Central memory CD8-positive, alpha-beta T cell (primary cell): ENCODE results near the gene ZNF774.

Experiments used
- ATAC-seq: fragments of 150-1000 bp; cut with Tn5 transposase; replicated peaks from 2 replicates; pipeline ENCODE4 v1.10.0; 2022; ENCODE audit warnings: mild to moderate bottlenecking, moderate FRiP score, moderate number of reproducible peaks; ENCODE audit not compliant: poor library complexity, severe bottlenecking; ENCODE audit errors: extremely low read depth
- DNase-seq, 2 donors: peaks; one replicate each; pipeline ENCODE4 v3.0.0; 2021; ENCODE audit warnings: low spot score in 2 of 2
- H3K27ac Mint-ChIP-seq: one replicate; pipeline ENCODE4 v1.8.0; 2022; ENCODE audit warnings: low read depth, mild to moderate bottlenecking, moderate library complexity, mixed read lengths
- H3K27me3 Mint-ChIP-seq: one replicate; pipeline ENCODE4 v1.8.0; 2022; ENCODE audit warnings: mixed read lengths
- H3K36me3 Mint-ChIP-seq: one replicate; pipeline ENCODE4 v1.8.0; 2022; ENCODE audit warnings: mild to moderate bottlenecking, moderate library complexity, mixed read lengths; ENCODE audit not compliant: insufficient read depth
- H3K4me1 Mint-ChIP-seq: one replicate; pipeline ENCODE4 v1.8.0; 2022; ENCODE audit warnings: mixed read lengths
- H3K4me3 Mint-ChIP-seq: one replicate; pipeline ENCODE4 v1.8.0; 2022; ENCODE audit warnings: mild to moderate bottlenecking, moderate library complexity, mixed read lengths
- H3K9me3 Mint-ChIP-seq: one replicate; pipeline ENCODE4 v1.8.0; 2022; ENCODE audit warnings: mixed read lengths

ZNF774 gene

DNA sequence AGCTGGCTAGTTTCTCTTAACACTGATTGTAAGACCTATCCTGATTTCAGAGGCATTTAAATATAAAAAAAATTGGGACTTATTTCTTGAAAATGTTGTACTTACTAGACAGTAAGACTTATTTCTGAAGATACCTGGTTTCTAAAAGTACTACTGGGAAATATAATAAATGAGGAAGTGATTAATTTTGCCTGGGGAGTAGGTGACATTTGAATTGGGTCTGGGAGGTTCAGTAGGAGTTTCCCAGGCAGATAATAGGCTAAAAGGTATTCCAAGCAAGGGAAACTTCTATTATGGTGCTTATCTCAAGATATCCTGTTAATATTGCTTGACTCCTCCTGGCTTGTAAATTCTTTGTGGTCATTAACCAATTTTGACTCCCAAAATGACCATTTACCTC is 29.4 kb downstream of the ZNF774 start:
- DNase-seq (no peak), ATAC-seq (no peak)
- no peak overlapping the region for H3K27ac Mint-ChIP-seq
- peaks cover 24% of the 10 kb centered on the region for H3K4me1 Mint-ChIP-seq
- H3K36me3 Mint-ChIP-seq, result no peaks in the 10 kb centered on the region
- H3K9me3 Mint-ChIP-seq, result no peaks in the 10 kb centered on the region
- no peak overlapping the region for H3K4me3 Mint-ChIP-seq
- H3K27me3 Mint-ChIP-seq, result no peaks in the 10 kb centered on the region

GRCh38 chr15:90382320-90382719 is 30.2 kb downstream of the ZNF774 start:
- no peak overlapping the region for H3K4me3 Mint-ChIP-seq
- peaks cover 16% of the 10 kb centered on the region for H3K4me1 Mint-ChIP-seq
- no peaks in the 10 kb centered on the region for H3K27me3 Mint-ChIP-seq
- ATAC-seq (no peak), DNase-seq (no peak)
- no peaks in the 10 kb centered on the region for H3K36me3 Mint-ChIP-seq
- H3K27ac Mint-ChIP-seq, result no peak overlapping the region
- no peaks in the 10 kb centered on the region for H3K9me3 Mint-ChIP-seq

- Mint-ChIP-seq H3K27me3 (no peaks in the 10 kb centered on the region), H3K9me3 (no peaks in the 10 kb centered on the region), H3K4me1 (peaks cover 31% of the 10 kb centered on the region), H3K27ac (no peak overlapping the region), H3K4me3 (no peak overlapping the region), H3K36me3 (peaks cover 16% of the 10 kb centered on the region)
- DNase-seq (no peak), ATAC-seq (no peak)
These were observed 34.1 kb downstream of the ZNF774 start for GRCh38 chr15:90386221-90386620.

GRCh38 chr15:90387534-90388461 is 35.7 kb downstream of the ZNF774 start, which contains the start of gene IQGAP1:
Gene IQGAP1, plus strand, starts transcription at chr15:90388242. Its CDS starts 100 bp downstream, at chr15:90388342.
- peak within 1 kb of the TSS; percentile 85 for H3K4me3 Mint-ChIP-seq
- H3K36me3 Mint-ChIP-seq, result peaks cover 32% of the 10 kb centered on the region
- DNase-seq (peak; percentile 81 to 90), ATAC-seq (peak; percentile 87)
- H3K27ac Mint-ChIP-seq, result peak within 1 kb of the TSS; percentile 92
- no peaks in the 10 kb centered on the region for H3K27me3 Mint-ChIP-seq
- H3K9me3 Mint-ChIP-seq, result no peaks in the 10 kb centered on the region
- H3K4me1 Mint-ChIP-seq, result peaks cover 44% of the 10 kb centered on the region

DNA sequence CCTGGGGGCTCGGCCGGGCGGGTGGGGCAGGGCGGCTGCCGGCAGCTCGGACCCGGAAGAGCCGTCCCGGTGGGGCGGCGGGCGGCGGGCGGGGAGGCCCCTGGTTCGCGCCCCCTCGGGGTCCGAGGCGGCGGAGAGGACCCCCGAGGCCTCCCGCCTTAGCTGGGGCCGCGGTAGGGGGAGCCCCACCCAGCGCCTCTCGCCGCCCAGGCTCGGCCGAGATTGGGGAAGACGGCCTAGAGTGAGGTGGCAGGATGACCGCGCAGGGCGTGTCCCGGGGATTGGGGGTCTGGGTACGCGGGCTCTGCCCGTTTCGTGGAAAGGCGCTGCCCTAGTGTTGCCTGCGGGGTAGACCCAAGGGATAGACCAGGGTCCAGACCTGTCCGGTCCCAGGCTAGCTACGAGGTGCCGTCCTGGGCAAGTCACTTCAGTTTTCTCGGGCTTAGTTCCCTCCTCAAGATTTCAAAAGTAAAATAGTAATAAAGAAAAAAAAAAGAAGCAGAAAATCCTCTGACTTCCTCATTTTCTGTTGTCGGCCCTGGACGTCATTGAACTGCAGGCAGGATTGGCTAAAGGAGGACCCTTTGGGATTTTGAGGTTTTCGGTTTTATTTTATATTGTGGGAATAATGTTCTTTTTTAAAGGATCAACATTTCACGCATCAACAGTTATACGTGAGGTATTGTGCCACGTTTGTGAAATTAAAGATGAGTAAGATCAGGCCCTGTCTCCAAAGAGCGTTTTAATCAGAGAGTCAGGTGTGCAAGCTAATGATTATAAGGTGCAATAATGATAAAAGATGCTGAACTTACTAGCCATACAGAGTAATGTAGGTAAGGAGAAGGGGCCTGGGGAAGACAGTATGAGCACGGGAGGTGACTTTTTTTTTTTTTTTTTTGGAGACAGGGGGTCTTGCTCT is 36.6 kb downstream of the ZNF774 start:
- H3K27ac Mint-ChIP-seq, result peak overlapping the region; percentile 92
- DNase-seq, result peak; percentile 35 to 39
- no peaks in the 10 kb centered on the region for H3K9me3 Mint-ChIP-seq
- H3K27me3 Mint-ChIP-seq, result no peaks in the 10 kb centered on the region
- peak; percentile 31 for ATAC-seq
- peaks cover 38% of the 10 kb centered on the region for H3K36me3 Mint-ChIP-seq
- H3K4me1 Mint-ChIP-seq, result peaks cover 52% of the 10 kb centered on the region
- peak overlapping the region; percentile 85 for H3K4me3 Mint-ChIP-seq

GRCh38 chr15:90389513-90389912 is 37.4 kb downstream of the ZNF774 start:
- ATAC-seq (no peak), DNase-seq (no peak)
- Mint-ChIP-seq H3K9me3 (no peaks in the 10 kb centered on the region), H3K27me3 (no peaks in the 10 kb centered on the region), H3K4me1 (peaks cover 57% of the 10 kb centered on the region), H3K4me3 (peak overlapping the region; percentile 85), H3K27ac (peak overlapping the region; percentile 92), H3K36me3 (peaks cover 44% of the 10 kb centered on the region)

GRCh38 chr15:90393040-90393439 is 41.0 kb downstream of the ZNF774 start:
- no peaks in the 10 kb centered on the region for H3K27me3 Mint-ChIP-seq
- H3K9me3 Mint-ChIP-seq, result no peaks in the 10 kb centered on the region
- DNase-seq, result no peak
- no peak for ATAC-seq
- H3K4me1 Mint-ChIP-seq, result peaks cover 66% of the 10 kb centered on the region
- peaks cover 54% of the 10 kb centered on the region for H3K36me3 Mint-ChIP-seq
- H3K4me3 Mint-ChIP-seq, result peak overlapping the region; percentile 9
- H3K27ac Mint-ChIP-seq, result peak overlapping the region; percentile 78

DNA sequence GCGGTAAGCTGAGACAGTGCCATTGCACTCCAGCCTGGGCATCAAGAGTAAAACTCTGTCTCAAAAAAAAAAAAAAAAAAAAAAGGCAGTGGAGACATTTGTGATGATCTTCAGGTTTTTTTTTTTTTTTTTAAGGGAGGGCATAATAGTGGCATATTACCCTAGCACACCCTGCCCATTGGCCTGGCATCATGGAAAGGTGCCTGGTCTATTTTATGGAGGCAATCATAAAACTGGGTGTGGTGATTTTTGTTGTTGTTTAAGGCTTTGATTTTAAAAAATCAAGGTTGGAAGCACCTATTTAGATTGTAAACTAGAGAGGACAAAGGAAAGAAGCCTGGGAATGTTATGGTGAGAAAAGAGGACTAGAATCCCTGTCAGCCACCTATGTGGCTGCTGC is 42.0 kb downstream of the ZNF774 start:
- peaks cover 64% of the 10 kb centered on the region for H3K4me1 Mint-ChIP-seq
- no peaks in the 10 kb centered on the region for H3K27me3 Mint-ChIP-seq
- H3K4me3 Mint-ChIP-seq, result peak overlapping the region; percentile 19
- H3K36me3 Mint-ChIP-seq, result peaks cover 52% of the 10 kb centered on the region
- DNase-seq (no peak), ATAC-seq (no peak)
- peak overlapping the region; percentile 78 for H3K27ac Mint-ChIP-seq
- H3K9me3 Mint-ChIP-seq, result no peaks in the 10 kb centered on the region

DNA sequence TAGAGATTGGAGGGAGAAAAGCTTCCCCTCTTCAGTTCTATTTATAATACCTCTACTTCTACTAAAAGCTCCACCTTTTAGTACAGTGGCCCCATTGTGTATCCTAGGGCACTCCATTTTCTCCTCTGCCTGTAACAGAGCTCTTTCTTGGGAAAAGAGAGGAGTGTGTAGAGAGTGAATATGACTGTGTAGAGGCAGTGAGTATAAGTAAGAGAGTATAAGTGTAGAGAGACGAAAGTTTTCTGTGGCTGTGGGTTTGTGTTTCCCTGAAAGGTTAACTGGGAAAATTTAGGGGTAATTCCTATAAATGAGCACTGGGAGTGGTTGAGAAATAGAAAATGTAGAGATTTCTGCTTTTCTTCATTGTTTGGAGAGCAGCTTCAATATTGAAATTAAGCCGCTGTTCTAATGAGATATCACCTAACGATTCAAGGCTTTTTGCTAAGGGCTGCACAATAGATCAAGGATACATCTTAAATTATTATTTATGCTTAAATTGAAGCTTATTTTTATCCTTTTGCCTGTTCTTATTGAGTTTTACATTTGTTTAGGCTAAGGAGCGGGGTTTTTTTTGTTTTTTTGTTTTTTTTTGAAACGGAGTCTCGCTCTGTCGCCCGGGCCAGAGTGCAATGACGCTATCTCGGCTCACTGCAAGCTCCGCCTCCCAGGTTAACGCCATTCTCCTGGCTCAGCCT is 42.8 kb downstream of the ZNF774 start:
- Mint-ChIP-seq H3K4me1 (peaks cover 63% of the 10 kb centered on the region), H3K9me3 (no peaks in the 10 kb centered on the region), H3K27ac (peak overlapping the region; percentile 78), H3K4me3 (peak overlapping the region; percentile 19), H3K36me3 (peaks cover 50% of the 10 kb centered on the region), H3K27me3 (no peaks in the 10 kb centered on the region)
- no peak for DNase-seq
- ATAC-seq, result no peak

DNA sequence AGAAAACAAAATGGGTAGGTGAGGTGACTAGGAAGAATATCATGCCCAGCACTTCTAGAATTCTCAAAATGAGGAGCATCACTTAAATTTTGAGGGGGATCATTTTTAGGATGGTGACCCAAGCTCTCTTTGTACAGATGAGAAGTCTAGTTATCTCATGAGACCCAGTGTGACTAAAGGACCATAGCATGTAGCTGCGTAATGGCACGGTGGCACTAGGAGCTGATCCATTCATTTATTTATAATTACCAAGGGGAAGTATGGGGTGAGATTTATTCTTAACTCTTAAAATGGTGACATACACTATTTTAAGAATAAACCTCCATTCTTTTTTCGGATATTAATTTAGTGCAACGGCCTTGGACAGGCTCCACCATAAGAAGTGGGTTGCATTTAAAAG is 44.2 kb downstream of the ZNF774 start:
- H3K27me3 Mint-ChIP-seq, result no peaks in the 10 kb centered on the region
- DNase-seq (no peak), ATAC-seq (no peak)
- H3K4me3 Mint-ChIP-seq, result peak overlapping the region; percentile 42
- H3K36me3 Mint-ChIP-seq, result peaks cover 47% of the 10 kb centered on the region
- peaks cover 64% of the 10 kb centered on the region for H3K4me1 Mint-ChIP-seq
- H3K9me3 Mint-ChIP-seq, result no peaks in the 10 kb centered on the region
- peak overlapping the region; percentile 26 for H3K27ac Mint-ChIP-seq

DNA sequence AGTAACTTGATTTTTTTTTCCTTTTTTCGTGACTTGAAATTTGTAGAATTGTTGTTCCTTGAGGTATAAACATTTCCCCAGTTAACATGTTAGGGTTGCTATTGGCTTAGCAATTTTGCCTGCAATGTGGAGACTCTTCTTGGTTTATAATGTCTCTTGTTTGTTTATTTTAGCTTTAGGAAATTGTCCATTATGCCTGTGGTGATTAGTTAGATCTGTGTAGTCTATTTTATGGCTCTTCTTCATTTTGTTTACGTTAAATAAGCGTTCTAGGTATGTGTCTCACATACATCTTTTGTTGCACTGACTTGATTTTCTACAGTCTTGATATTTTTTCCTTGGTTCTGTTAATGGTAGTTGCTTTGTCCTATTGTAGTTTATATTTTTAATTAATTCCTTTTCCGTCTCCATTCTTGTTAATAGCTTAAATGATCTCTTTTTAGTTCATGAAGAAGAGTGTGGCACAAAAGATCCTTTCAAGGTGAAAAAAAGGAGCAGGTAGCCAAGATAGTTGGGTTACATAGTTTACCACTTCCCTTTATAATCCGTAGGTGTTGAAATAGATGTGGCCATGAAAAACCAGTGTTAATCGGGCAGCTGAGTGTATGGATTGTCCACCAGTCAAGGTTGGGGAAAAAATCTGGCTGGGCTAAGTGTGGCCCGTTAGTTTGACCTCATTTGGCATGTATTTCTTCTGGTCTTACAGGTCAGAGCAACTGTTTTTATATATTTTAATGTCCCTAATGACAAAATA is 48.1 kb downstream of the ZNF774 start:
- peak overlapping the region; percentile 52 for H3K4me3 Mint-ChIP-seq
- H3K4me1 Mint-ChIP-seq, result peaks cover 60% of the 10 kb centered on the region
- ATAC-seq (peak; percentile 59), DNase-seq (no peak)
- H3K9me3 Mint-ChIP-seq, result no peaks in the 10 kb centered on the region
- peak overlapping the region; percentile 97 for H3K27ac Mint-ChIP-seq
- H3K27me3 Mint-ChIP-seq, result no peaks in the 10 kb centered on the region
- peaks cover 22% of the 10 kb centered on the region for H3K36me3 Mint-ChIP-seq
